Keratinocyte (primary cell): ENCODE measurements around the gene CCDC200. TPM values are rescaled to one million over a fixed set of nuclear protein-coding genes. Genes with fewer than 3 reads are reported as not detected.

Experiments used
- DNase-seq: peaks from one replicate; pipeline ENCODE4 v3.0.0-alpha.2; 2011; ENCODE audit warnings: low read depth, missing footprints, low spot score
- FAIRE-seq: peaks from 2 replicates; lab custom pipeline; 2011; peaks lifted over from hg19 to GRCh38; lab: Jason Lieb, UNC
- H2AFZ ChIP-seq: 2 replicates; pipeline ENCODE4 v1.6.0; 2012; ENCODE audit warnings: low read length, control low read depth, inconsistent platforms; ENCODE audit not compliant: control insufficient read depth
- H3K27ac ChIP-seq: 2 replicates; pipeline ENCODE4 v1.5.1; 2011; ENCODE audit warnings: low read length; ENCODE audit not compliant: control insufficient read depth, insufficient read depth
- H3K27me3 ChIP-seq: 3 replicates; pipeline ENCODE4 v1.6.0; 2011; ENCODE audit warnings: low read length; ENCODE audit not compliant: control insufficient read depth, insufficient read depth; ENCODE audit errors: extremely low read depth
- H3K36me3 ChIP-seq, 2 experiments: 2 replicates in 1 of 2; 3 replicates in 1 of 2; pipeline ENCODE4 v1.5.1; 2011; ENCODE audit warnings: low read length in 2 of 2, mild to moderate bottlenecking in 1 of 2; ENCODE audit not compliant: control insufficient read depth in 2 of 2, insufficient read depth in 2 of 2; ENCODE audit errors: extremely low read depth in 1 of 2
- H3K4me1 ChIP-seq: 3 replicates; pipeline ENCODE4 v1.5.1; 2011; ENCODE audit warnings: low read length; ENCODE audit not compliant: control insufficient read depth, insufficient read depth; ENCODE audit errors: extremely low read depth
- H3K4me2 ChIP-seq: 3 replicates; pipeline ENCODE4 v1.6.0; 2011; ENCODE audit warnings: low read depth, low read length; ENCODE audit not compliant: control insufficient read depth, insufficient read depth; ENCODE audit errors: extremely low read depth
- H3K4me3 ChIP-seq, 3 experiments: fragments of 200-600 bp in 1 of 3; sonication (generic) in 1 of 3; 2 replicates in 2 of 3; 3 replicates in 1 of 3; pipeline ENCODE4 v1.5.1; 2011 to 2016; ENCODE audit warnings: low read length in 3 of 3, mild to moderate bottlenecking in 3 of 3, control low read depth in 2 of 3, inconsistent platforms in 1 of 3, low read depth in 1 of 3, mixed read lengths in 1 of 3, mixed run types in 1 of 3, moderate library complexity in 1 of 3; ENCODE audit not compliant: control insufficient read depth in 2 of 3, insufficient read depth in 2 of 3; ENCODE audit errors: extremely low read depth in 1 of 3
- H3K79me2 ChIP-seq: 2 replicates; pipeline ENCODE4 v1.6.0; 2012; ENCODE audit warnings: low read length; ENCODE audit not compliant: control insufficient read depth, insufficient read depth
- H3K9ac ChIP-seq: 3 replicates; pipeline ENCODE4 v1.6.0; 2011; ENCODE audit warnings: low read length; ENCODE audit not compliant: control insufficient read depth, insufficient read depth; ENCODE audit errors: extremely low read depth
- H3K9me1 ChIP-seq: 3 replicates; pipeline ENCODE4 v1.6.0; 2011; ENCODE audit warnings: low read length; ENCODE audit not compliant: control insufficient read depth, insufficient read depth; ENCODE audit errors: extremely low read depth
- H3K9me3 ChIP-seq: 2 replicates; pipeline ENCODE4 v1.5.1; 2012; ENCODE audit warnings: low read depth, low read length; ENCODE audit not compliant: control insufficient read depth
- H4K20me1 ChIP-seq: 3 replicates; pipeline ENCODE4 v1.6.0; 2011; ENCODE audit warnings: low read length; ENCODE audit not compliant: control insufficient read depth, insufficient read depth; ENCODE audit errors: extremely low read depth
- EZH2 ChIP-seq: IDR thresholded peaks from one replicate; pipeline ENCODE4 v1.6.1; 2012; ENCODE audit warnings: inconsistent platforms, mild to moderate bottlenecking, low read length, moderate library complexity
- dilution Hi-C: fragments of 300-500 bp; cut with MboI; formaldehyde crosslinking; loops from one replicate; pipeline ENCODE4 v1.7.0; 2020; ENCODE audit warnings: low sequenced_read_pairs; ENCODE audit not compliant: extremely low pct_ligation_motif_present
- polyA plus RNA-seq, 5 experiments: library from polyadenylated mRNA; depleted of rRNA in 3 of 5; stranded (reverse) in 3 of 5; stranded (forward) in 1 of 5; unstranded in 1 of 5; fragments of >200 nt; gene quantifications; 1 replicate in 1 of 5; 2 replicates in 3 of 5; 3 replicates in 1 of 5; pipeline versions ENCODE4 v1.2.1 to v1.2.3, GENCODE V29; 2011 to 2012; ENCODE audit warnings: missing spikeins in 2 of 5, low read depth in 1 of 5, low replicate concordance in 1 of 5
- small RNA-seq, 3 experiments: library from RNA; depleted of rRNA; stranded (forward); fragments of <200 nt; gene quantifications; one replicate each; pipeline ENCODE3, GENCODE V24; 2012; ENCODE audit warnings: low read depth in 3 of 3, low replicate concordance in 1 of 3; ENCODE audit not compliant: insufficient read length in 3 of 3
- TF ChIP-seq, protein P1 (sequence below), 3 experiments: IDR thresholded peaks in 1 of 3; conservative IDR thresholded peaks in 1 of 3; optimal IDR thresholded peaks in 1 of 3; 2 replicates in 2 of 3; 3 replicates in 1 of 3; pipeline versions ENCODE3 to v1.5.1; 2011; ENCODE audit warnings: low read length in 3 of 3, mild to moderate bottlenecking in 3 of 3, moderate library complexity in 2 of 3, control low read depth in 1 of 3, inconsistent platforms in 1 of 3; ENCODE audit not compliant: insufficient read depth in 2 of 3; ENCODE audit errors: extremely low read depth in 1 of 3

The CCDC200 gene
- polyA plus RNA-seq, 1 donor (not counting 4 experiments of a cell fraction or from before 2014, with no cell fraction given) = not detected

DNA sequence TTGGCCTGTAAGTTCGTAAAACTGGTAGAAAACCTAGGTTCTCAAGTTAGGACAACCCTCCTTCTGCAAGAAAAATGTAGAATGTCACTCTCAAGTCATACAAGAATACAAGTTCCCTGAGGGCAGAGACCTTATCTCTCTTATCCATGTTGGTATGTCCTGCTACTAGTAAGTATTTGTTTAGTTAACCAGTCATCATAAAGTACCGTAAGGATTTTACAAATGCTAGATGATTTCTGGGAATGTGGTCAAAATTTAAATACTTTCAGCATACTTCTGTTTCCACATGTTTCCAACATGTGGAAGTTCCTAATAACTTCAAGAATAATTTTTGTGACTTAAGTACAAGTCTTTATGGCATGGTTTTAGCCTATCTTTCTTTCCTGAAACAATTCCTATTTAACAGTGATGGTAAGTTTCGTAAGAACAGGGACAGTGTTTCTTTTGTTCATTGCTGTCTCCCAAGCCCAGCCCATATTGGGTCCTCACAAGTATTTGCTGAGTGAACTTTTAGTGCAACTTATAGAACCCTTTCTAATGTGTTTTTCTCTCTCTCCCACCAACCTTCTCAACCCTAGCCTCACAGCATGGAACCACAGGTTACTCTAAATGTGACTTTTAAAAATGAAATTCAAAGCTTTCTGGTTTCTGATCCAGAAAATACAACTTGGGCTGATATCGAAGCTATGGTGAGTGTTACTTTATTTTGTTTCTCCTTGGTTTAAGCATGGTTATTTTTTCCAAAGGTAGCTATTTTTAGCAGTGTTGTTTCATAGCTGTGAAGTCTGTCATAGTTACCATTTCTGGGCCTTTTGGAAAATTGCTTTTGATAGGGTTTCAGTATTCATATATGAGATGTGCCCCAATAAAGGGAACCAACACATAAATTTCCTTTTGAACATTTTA is 53.0 kb downstream of the CCDC200 start:
- Histone ChIP-seq H3K9me1 (no peaks in the 10 kb centered on the region), H3K79me2 (peaks cover 30% of the 10 kb centered on the region), H3K4me3 (no peak overlapping the region), H3K9me3 (no peaks in the 10 kb centered on the region), H4K20me1 (no peaks in the 10 kb centered on the region), H3K4me1 (peaks cover 21% of the 10 kb centered on the region), H3K27me3 (no peaks in the 10 kb centered on the region), H3K36me3 (peaks cover 4 to 14% of the 10 kb centered on the region in 2 experiments), H3K9ac (no peak overlapping the region), H3K4me2 (no peak overlapping the region), H3K27ac (no peak overlapping the region), H2AFZ (no peak overlapping the region)
- DNase-seq = no peak
- no peak for FAIRE-seq
- TF ChIP-seq EZH2 = no peak
- TF ChIP-seq, protein P1, sequence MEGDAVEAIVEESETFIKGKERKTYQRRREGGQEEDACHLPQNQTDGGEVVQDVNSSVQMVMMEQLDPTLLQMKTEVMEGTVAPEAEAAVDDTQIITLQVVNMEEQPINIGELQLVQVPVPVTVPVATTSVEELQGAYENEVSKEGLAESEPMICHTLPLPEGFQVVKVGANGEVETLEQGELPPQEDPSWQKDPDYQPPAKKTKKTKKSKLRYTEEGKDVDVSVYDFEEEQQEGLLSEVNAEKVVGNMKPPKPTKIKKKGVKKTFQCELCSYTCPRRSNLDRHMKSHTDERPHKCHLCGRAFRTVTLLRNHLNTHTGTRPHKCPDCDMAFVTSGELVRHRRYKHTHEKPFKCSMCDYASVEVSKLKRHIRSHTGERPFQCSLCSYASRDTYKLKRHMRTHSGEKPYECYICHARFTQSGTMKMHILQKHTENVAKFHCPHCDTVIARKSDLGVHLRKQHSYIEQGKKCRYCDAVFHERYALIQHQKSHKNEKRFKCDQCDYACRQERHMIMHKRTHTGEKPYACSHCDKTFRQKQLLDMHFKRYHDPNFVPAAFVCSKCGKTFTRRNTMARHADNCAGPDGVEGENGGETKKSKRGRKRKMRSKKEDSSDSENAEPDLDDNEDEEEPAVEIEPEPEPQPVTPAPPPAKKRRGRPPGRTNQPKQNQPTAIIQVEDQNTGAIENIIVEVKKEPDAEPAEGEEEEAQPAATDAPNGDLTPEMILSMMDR (optimal IDR thresholded peaks at IDR 0.05 in 1 of 3, IDR thresholded peaks at IDR 0.05 in 1 of 3, conservative IDR thresholded peaks at IDR 0.05 in 1 of 3; ENCODE audit: extremely low read depth in 1 of 3, insufficient read depth in 2 of 3, low read length in 3 of 3) = no peak
- dilution Hi-C loops = no loop called here

DNA sequence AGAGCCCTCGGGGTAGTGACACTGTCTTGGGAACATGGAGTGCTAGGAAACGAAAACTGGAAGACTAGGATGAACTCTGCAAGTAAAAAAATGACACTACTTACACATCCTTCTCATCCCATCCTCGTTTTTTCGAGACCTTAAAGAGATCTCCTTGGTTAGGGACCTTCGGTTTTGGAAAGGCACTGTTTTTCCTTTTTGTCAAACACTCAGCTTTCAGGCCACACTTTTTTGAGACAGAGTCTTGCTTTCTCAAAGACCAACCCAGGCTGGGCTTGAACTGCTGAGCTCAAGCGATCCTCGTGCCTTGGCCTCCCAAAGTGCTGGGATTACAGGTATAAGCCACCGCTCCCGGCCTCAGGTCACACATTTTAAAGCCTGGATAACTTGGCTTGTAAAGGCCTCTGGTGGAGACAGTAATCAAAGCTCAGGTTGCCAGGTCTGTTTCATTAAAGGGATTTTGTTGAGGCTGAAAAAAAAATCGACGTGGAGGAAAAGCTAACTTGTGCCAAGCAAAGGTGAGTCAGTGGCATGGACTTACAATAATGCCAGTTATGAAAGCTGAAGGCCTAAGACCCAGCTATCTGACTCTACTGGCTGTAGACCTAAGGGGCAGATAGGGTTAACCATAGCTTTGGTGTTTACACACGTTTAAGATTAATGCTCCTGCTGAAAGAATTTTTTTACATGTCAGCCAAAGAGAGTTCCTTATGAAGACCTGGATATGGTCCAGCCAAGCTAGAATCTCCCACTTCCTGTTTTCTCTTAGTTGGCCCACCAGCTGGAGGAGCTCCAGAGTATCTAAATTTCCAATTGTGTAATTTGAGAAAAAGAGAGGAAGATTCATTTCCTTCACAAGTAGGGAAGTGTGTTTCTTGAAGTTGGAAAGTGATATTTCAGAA is 56.6 kb downstream of the CCDC200 start:
- TF ChIP-seq, protein P1 (optimal IDR thresholded peaks at IDR 0.05 in 1 of 3, IDR thresholded peaks at IDR 0.05 in 1 of 3, conservative IDR thresholded peaks at IDR 0.05 in 1 of 3; ENCODE audit: extremely low read depth in 1 of 3, insufficient read depth in 2 of 3, low read length in 3 of 3) = peak in 2 of 3 experiments; percentile 23 to 33
- TF ChIP-seq EZH2 = no peak
- H3K36me3 ChIP-seq = peaks cover 0 to 3% of the 10 kb centered on the region in 2 experiments

More for the DNA sequence above, 56.6 kb downstream of the CCDC200 start:
- Histone ChIP-seq H3K9me1 (no peaks in the 10 kb centered on the region), H4K20me1 (no peaks in the 10 kb centered on the region), H3K4me2 (peak overlapping the region; percentile 86), H3K79me2 (peaks cover 47% of the 10 kb centered on the region), H3K4me3 (peak overlapping the region; percentile 71 to 75 (median 71)), H3K27ac (peak overlapping the region; percentile 92), H3K27me3 (no peaks in the 10 kb centered on the region), H2AFZ (peak overlapping the region; percentile 58), H3K9me3 (no peaks in the 10 kb centered on the region), H3K9ac (peak overlapping the region; percentile 95), H3K4me1 (peaks cover 27% of the 10 kb centered on the region)
- peak; percentile 79 for FAIRE-seq
- peak; percentile 65 for DNase-seq
- dilution Hi-C loops = no loop called here

Small RNAs within 50 kb of the gene (small RNA-seq; reads per million reads assigned to genes)
- gene RF00004 (0 reads per million in 3 experiments), gene RNU2-1 (0 reads per million in 3 experiments)

Other genes with a start within 250 kb of the CCDC200 start
- gene PTGES3L, start 248.5 kb downstream of the CCDC200 start, polyA plus RNA-seq = 0.19 to 0.44 TPM (median 0.37 TPM) in 3 replicates
- gene RUNDC1, start 248.1 kb downstream of the CCDC200 start, polyA plus RNA-seq = 10.8 to 12.8 TPM (median 11.1 TPM) in 3 replicates
- gene RPL27, start 230.2 kb downstream of the CCDC200 start, polyA plus RNA-seq = 4,091 to 7,614 TPM (median 7,074 TPM) in 3 replicates
- 22.0 to 34.8 TPM (median 27.6 TPM) in 3 replicates for gene IFI35, start 221.8 kb downstream of the CCDC200 start, polyA plus RNA-seq
- 151 to 186 TPM (median 183 TPM) in 3 replicates for gene VAT1, start 206.2 kb downstream of the CCDC200 start, polyA plus RNA-seq
- 0.12 to 0.20 TPM (median 0.15 TPM) in 3 replicates for gene RND2, start 203.4 kb downstream of the CCDC200 start, polyA plus RNA-seq
- 11.1 to 17.2 TPM (median 15.8 TPM) in 3 replicates for gene BRCA1, start 103.3 kb downstream of the CCDC200 start, polyA plus RNA-seq
- gene NBR1, start 57.4 kb downstream of the CCDC200 start, polyA plus RNA-seq = 65.7 to 70.8 TPM (median 67.7 TPM) in 3 replicates
- gene TMEM106A, start 16.7 kb downstream of the CCDC200 start, polyA plus RNA-seq = 0.93 to 1.9 TPM (median 1.1 TPM) in 3 replicates
- gene RNU2-1, start 5.4 kb upstream of the CCDC200 start, polyA plus RNA-seq = not detected in 3 replicates
- gene ARL4D, start 170.4 kb upstream of the CCDC200 start, polyA plus RNA-seq = 36.5 to 49.1 TPM (median 43.1 TPM) in 3 replicates